Vagina (tissue), 2 donors: ENCODE data around the gene CCDC194.

Source experiments
- POLR2A ChIP-seq, 2 donors: fragments of 450-650 bp; IDR thresholded peaks; one replicate each; pipeline ENCODE4 v1.6.1; 2017; ENCODE audit warnings: antibody characterized with exemption in 2 of 2, mild to moderate bottlenecking in 2 of 2, moderate library complexity in 2 of 2
- POLR2AphosphoS5 ChIP-seq, 2 donors: sonication (generic); formaldehyde crosslinking; IDR thresholded peaks; one replicate each; pipeline ENCODE4 v1.9.0; 2017; ENCODE audit warnings: antibody characterized with exemption in 2 of 2, mild to moderate bottlenecking in 2 of 2, low read depth in 1 of 2; ENCODE audit not compliant: insufficient read depth in 1 of 2
- TF ChIP-seq, protein P1 (sequence below), 3 experiments: fragments of 450-650 bp in 2 of 3; fragments of 200-600 bp in 1 of 3; sonication (generic) in 1 of 3; IDR thresholded peaks; one replicate each; pipeline ENCODE4 v1.5.1; 2017 to 2019; ENCODE audit warnings: antibody characterized with exemption in 3 of 3, mild to moderate bottlenecking in 2 of 3, moderate library complexity in 2 of 3

DNA sequence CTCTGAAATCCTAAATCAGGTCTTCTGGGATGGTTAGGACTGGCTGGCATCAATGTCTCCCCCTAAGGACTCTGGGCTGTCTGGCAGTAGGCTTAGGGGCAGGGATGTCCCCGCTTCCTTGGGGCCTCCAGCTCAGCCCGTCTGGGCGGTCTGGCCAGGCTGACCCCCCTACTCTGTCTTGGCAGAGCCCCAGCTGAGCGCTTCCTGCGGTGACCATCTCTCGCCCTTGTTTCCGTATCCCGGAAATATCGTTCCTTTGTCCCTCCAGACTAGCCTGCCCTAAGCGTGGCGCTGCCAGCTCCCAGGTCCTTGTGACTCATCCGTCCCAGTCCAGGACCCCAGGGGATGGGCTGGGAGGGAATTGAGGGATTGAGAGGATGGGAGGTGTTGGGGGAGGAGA is 45.3 kb downstream of the CCDC194 start:
- TF ChIP-seq, protein P1, sequence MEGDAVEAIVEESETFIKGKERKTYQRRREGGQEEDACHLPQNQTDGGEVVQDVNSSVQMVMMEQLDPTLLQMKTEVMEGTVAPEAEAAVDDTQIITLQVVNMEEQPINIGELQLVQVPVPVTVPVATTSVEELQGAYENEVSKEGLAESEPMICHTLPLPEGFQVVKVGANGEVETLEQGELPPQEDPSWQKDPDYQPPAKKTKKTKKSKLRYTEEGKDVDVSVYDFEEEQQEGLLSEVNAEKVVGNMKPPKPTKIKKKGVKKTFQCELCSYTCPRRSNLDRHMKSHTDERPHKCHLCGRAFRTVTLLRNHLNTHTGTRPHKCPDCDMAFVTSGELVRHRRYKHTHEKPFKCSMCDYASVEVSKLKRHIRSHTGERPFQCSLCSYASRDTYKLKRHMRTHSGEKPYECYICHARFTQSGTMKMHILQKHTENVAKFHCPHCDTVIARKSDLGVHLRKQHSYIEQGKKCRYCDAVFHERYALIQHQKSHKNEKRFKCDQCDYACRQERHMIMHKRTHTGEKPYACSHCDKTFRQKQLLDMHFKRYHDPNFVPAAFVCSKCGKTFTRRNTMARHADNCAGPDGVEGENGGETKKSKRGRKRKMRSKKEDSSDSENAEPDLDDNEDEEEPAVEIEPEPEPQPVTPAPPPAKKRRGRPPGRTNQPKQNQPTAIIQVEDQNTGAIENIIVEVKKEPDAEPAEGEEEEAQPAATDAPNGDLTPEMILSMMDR (IDR thresholded peaks at IDR 0.05), result no peak
- TF ChIP-seq POLR2A (IDR thresholded peaks at IDR 0.05) (no peak), POLR2AphosphoS5 (IDR thresholded peaks at IDR 0.05; ENCODE audit: insufficient read depth in 1 of 2, low read depth in 1 of 2) (peak in 1 of 2 donors; percentile 55)
